Measurements from ENCODE around the gene SMAD2.
A peak's percentile ranks its signal among the peaks of the same experiment; 100 is the strongest.
"Not testable (repeated sequence)": the region's sequence is repeated elsewhere in the genome, so short reads cannot be mapped to it uniquely, and the experiment has no call there.

SMAD2 gene

GRCh38 chr18:47795434-47795814 is 135.0 kb downstream of the SMAD2 start:
- DNase-seq: peak in 3 of 56 donors; percentile 2 to 11 (median 6)

DNA sequence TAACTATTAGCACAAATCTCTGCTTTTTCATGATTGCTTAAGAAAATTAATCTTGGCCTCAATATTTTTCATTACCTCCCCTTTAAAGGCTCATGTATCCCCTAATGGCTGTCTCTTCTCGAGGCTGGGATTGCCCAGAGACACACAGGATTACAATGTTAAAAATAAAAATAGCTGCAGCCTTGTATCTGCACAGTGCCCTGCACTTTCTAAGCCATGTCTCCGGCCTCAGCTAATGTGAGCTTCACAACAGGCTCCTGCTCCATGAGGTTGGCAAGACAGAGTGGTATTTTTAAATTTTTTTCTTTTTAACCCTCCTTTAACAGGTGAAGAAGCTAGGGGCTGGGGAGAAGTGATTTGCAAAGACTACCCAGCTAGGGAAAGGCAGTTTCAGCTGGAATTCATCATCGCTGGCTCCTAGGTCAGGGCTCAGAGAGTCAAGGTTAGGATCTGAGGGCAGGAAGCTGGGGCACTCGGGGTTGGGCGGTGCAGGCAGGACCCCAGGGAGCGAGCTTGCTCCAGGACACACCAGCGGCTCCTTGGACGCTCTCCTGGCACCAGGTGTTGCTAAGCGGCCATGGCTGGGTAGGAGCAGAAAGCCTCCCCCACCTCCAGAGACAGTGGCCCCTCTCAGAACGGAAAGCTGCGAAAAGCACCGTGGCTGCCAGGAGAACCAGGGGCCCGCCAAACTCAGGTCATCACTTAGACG is 135.6 kb downstream of the SMAD2 start:
- no peak for DNase-seq

DNA sequence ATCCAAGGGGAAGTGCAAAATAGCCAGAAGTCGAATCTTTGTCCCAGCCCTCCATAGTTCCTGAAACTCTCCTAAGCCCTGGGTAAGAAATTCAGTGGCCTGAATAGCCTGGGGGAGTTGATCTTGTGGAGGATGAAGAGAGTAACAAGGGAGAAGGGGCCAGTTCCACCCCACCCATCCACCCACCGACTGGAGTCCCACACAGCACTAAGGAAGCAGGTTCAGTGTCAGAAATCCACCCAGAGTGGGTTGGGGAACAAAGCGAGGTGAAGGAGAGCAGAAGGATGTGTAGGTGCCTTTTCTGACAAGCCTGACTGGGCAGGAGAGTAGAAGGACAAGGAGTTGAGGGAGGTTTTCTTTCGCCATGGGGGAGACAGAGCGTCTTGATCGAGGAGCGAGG is 136.8 kb downstream of the SMAD2 start:
- no peak for DNase-seq

DNA sequence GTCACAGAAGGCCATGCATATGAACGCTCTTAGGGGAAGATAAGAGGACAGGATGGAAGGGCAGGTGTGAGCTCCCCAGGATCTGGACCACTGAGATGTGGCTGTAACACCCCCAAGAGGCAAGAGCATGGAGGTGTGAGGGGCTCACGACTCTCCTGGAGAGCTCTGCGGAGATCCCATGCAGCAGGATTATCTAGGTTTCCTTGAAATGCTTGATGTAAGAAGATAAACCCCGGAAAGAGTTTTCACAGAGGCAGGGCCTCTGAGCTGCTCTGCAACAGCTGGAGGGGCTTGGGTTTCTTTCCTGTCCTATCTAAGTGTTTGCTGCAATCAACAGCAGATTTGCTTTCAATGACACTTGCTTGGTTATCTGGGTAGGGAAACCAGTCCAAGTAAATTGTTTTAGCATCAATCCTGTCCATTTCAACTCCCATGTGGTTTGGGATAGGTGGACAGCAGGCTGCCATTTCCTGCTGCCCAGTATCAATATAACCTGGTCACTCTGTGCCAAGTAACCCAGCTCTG is 138.9 kb downstream of the SMAD2 start:
- DNase-seq: no peak

- no peak for DNase-seq
Observed at GRCh38 chr18:47790036-47790435, 140.4 kb downstream of the SMAD2 start.

GRCh38 chr18:47788621-47789020 is 141.8 kb downstream of the SMAD2 start:
- DNase-seq: no peak

DNA sequence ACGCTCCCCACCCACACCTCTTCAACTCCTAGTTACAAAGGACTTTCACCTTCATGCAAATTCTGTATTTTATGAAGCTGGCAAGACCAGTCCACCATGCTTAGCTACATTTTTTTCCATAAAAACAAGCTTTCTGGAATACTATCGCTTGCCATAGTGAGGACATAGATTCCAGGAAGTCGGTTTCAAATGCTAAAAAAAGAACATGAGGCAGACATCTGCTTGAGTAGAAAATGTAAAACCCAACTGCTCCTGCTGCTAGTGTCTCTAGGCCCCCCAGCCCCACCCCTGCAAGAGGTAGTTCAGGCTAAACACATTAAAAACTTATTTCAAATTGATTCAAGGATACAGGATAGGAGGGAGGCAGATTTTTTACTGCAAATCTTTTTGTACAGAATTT is 148.9 kb downstream of the SMAD2 start:
- no peak for DNase-seq

GRCh38 chr18:47780011-47780725 is 150.3 kb downstream of the SMAD2 start:
- no peak for DNase-seq

DNA sequence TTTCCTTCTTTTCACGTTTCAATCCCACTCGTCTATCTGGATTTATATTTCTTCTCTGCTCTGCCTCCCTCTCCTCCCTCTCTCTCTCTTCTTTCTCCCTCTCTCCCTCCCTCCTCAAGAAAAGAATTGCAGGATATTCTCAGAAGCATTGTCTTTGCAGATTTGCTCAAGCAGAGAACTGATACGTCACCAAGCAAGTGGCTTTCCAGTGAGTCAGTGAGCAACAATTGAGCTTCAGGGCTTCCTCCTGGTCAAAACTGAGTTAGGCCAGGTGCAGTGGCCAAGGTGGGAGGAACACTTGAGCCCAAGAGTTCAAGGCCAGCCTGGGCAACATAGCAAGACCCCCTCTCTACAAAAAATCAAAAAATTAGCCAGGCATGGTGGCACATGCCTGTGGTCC is 151.1 kb downstream of the SMAD2 start:
- no peak for DNase-seq

- DNase-seq: no peak
Observed at GRCh38 chr18:47777626-47778025, 152.8 kb downstream of the SMAD2 start.

GRCh38 chr18:47775961-47776360 is 154.5 kb downstream of the SMAD2 start:
- peak in 7 of 56 donors; percentile 6 to 19 (median 8) for DNase-seq

GRCh38 chr18:47773931-47774330 is 156.5 kb downstream of the SMAD2 start:
- no peak for DNase-seq

- peak in 5 of 56 donors; percentile 2 to 45 (median 7) for DNase-seq
Observed at GRCh38 chr18:47772374-47773248, 157.8 kb downstream of the SMAD2 start.

- DNase-seq: no peak
Observed at GRCh38 chr18:47771922-47772321, 158.5 kb downstream of the SMAD2 start.

DNA sequence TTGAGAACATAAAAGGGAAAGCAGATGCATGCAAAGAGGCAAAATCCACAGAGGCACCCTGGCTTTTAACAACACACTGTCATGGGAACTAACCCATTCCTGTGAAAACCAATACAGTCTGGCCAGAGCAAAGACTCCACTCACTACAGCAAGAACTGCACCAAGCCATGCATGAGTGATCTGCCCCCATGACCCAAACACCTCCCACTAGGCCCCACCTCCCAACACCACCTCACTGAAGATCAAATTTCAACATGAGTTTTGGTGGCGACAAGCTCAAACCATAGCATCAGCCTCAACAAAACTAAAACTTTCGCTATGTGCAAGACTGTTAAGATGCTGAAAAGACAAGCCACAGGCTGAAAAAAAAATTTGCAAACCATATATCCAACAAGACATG is 162.8 kb downstream of the SMAD2 start:
- DNase-seq: no peak

- not testable (repeated sequence) for DNase-seq
Observed at GRCh38 chr18:47767198-47767597, 163.3 kb downstream of the SMAD2 start.

Data from nucleus accumbens (tissue), 56 donors.